A673 (cell line): Measurements from ENCODE around the gene ANKRD7.

Experiments used
- CTCF ChIP-seq: fragments of 300-800, 200-600 bp; sonication (generic); conservative IDR thresholded peaks from 2 replicates; pipeline ENCODE4 v1.5.1; 2017; ENCODE audit warnings: low read depth, mild to moderate bottlenecking, antibody characterized with exemption, low read length, moderate library complexity, mixed read lengths
- EZH2 ChIP-seq: fragments of 200-600 bp; sonication (generic); IDR thresholded peaks from 2 replicates; pipeline ENCODE4 v1.6.1; 2017; ENCODE audit warnings: borderline replicate concordance, low read depth, mild to moderate bottlenecking, mixed read lengths, antibody characterized with exemption, low read length; ENCODE audit not compliant: poor library complexity, severe bottlenecking

- TF ChIP-seq CTCF = no peak
- TF ChIP-seq EZH2 = no peak
These were observed 29.9 kb upstream of the ANKRD7 start for GRCh38 chr7:118194571-118194970.
